HG03108 (cell line): ENCODE measurements around the gene SLC25A4.
A peak's percentile ranks its signal among the peaks of the same experiment; 100 is the strongest.
"Not testable (repeated sequence)": the region's sequence is repeated elsewhere in the genome, so short reads cannot be mapped to it uniquely, and the experiment has no call there.

ENCODE experiments used
- ATAC-seq: cut with Tn5 transposase; IDR thresholded peaks from one replicate; pipeline ENCODE4 v1.9.1; 2021; ENCODE audit warnings: moderate library complexity; ENCODE audit not compliant: unreplicated experiment

SLC25A4 gene

GRCh38 chr4:185142912-185143600 lies at the start of gene SLC25A4:
Gene SLC25A4 (plus strand): TSS chr4:185143266. CDS start chr4:185143373, 107 bp downstream.
- ATAC-seq = peak; percentile 96

DNA sequence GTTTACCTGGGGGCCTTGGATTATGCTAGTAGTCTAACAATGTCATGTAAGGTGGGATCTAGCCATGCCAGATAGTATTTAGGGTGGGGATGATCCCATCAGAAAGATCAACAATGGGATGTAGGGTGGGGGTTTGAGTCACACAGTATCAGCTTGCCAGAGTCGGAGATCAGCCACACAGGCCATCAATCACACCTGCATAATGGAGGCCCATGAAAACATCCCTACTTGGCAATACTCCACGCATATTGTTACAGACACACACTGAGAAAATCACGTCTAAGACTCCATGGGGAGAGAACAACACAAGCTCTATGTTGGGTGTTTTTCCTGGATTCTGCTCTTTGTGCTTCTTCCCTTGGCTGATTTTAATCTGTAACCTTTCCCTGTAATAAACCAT lies 49.5 kb upstream of the SLC25A4 start:
- no peak for ATAC-seq

- no peak for ATAC-seq
These were observed 46.9 kb upstream of the SLC25A4 start for GRCh38 chr4:185096032-185096653.

DNA sequence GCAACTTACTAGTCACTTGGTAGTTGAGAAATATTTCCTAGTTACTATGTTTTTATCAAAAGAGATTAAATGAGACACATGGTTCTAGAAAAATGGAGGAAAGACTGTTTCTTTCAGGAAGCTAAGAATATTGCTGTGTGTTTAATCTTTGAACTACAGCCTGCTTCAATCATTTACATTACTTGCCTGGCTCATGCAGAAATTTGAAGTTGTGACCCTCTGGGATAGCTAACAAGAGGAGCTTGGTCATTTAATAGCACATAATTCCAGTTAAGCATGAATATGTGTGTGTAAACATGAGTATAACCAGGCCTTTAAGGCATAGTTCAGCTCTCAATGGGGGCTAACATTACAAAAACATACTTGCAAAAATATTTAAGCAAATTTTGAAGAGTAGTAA lies 44.6 kb upstream of the SLC25A4 start:
- no peak for ATAC-seq

DNA sequence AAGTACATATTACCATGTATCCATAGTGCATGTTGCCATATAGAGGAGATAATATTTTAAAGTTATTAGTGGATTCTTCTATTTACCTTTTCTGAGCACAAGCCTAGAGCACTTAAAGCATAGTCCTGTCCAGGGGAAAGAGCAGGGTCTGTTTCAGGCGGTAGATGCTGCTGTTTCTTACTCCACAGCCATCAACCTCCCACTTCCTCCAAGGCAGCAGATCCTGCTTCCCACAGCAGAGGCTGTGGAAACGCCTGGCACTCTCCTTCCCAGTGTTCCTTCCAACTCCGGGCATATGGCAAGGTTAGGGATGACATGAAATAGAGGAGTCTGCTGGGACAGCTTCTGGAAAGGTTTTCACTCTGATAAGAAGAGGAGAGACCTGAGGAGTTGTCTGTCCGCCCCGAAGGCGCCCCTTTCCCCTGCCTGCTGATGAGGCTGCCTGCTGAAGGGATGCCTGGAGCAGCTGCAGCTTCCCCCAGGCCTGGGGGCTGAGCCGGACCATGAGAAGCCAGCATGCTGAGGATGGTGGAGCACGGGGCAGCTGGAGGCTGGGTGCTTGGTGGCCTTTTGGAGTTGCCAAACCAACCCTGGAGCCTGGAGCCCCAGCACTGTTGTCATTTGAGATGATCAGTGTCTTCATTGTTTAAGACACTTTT lies 43.9 kb upstream of the SLC25A4 start:
- no peak for ATAC-seq

DNA sequence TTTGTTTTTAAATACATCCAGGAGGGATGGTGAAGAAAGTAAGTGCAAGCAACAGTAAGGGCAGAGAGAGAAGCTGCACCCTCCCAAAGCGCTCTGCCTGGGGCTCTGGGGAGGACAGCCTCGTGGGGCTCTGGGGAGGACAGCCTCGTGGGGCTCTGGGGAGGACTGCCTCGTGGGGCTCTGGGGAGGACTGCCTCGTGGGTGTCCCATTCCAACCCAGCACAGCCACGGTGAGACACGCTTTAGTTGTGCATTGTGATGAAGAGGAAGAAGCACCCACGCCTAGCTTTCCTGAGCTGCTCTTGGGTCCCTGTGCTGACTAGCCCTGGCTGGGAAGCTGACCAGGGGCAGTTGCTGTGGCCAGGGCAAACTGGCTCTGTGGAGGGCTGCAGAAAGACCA lies 43.1 kb upstream of the SLC25A4 start:
- ATAC-seq = no peak

DNA sequence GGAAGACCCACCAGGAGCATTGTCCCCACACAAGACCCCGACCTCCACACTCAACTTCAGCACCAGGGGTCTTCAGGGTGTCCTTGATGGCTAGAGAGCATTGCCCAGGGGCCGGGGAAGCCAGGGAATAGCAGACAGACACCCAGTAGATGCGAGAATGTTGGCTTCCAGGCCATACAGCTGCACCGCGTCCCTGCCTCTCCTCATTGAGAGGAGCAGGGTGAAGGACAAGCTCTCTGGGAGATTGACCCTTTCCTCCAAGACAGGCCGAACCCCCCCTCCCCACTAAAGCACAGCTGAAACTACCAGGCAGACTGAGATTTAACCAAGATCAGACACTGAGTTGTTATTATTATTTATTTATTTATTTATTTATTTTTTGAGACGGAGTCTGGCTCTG lies 42.6 kb upstream of the SLC25A4 start:
- no peak for ATAC-seq

DNA sequence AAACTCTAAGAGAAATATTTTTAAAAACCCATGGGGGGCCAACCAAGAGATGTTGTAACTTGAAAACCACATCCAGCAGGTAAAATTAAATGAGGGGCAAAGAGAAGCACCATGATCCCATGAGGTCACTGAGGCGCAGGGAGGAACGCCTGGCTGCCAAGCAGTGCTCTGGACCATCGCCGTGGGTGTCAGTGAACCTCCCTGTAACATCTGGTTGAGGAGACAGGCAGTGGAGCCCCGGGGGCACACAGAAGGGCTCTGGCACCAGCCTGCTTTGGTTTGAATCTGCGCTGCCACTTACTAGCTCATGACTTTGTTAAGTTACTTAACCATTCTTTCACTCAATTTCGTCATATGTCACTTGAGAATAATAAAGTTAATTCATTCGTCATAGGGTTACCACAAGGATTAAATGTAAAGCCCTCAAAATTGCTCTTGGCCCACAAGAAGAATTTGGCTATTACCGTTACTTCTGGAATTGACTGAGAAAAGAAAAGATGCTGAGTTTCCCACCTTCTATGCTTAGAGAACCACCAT lies 41.6 kb upstream of the SLC25A4 start:
- ATAC-seq = no peak

GRCh38 chr4:185104733-185105132 lies 38.3 kb upstream of the SLC25A4 start:
- ATAC-seq = no peak

DNA sequence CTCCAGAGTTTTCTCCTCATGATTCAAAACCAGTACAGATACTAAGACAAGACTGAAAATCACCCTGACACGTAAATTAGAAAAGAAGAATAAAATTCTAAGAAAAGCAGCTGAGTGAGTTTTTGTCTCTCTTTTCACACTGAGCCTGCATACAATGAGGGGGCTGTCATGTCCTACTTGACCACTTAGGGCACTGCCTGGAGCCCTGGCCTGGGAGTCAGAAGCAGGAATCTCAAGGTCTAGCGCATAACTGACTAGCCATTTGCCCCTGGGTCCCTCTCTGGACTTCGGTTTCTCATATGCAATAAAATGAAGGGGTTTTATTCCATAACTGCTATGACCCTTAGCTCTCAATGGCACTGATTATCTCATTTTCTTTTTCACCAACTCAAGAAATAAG lies 36.7 kb upstream of the SLC25A4 start:
- no peak for ATAC-seq

DNA sequence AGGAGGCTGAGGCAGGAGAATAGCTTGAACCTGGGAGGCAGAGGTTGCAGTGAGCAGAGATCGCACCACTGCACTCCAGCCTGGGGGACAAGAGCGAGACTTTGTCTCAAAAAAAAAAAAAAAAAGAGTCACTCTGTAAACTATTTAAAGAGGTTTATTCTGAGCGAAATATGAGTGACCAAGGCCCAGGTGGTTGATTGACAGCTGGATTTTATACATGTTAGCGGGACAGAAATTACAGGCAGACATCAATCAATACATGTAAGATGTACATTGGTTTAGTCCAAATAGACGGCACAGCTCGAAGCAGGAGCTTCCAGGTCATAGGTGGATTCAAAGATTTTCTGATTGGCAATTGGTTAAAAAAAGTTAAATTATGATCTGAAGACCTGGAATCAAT lies 35.5 kb upstream of the SLC25A4 start:
- not testable (repeated sequence) for ATAC-seq

DNA sequence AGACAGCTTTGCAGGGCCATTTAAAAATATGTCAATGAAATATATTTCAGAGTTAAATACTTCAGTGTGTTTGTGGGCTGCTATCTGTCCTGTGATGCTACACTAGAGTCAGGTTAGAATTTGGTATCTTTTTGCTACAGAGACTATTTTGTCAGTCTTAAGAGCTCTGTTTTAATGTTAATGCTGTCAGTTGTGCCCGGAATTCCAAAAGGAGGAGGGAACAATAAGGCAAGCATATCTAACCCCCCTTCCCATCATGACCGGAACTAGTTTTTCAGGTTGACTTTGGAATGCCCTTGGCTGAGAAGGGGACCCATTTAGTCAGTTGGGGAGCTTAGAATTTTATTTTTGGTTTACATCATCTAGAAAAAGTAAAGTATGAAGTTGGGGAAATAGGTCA lies 34.9 kb upstream of the SLC25A4 start:
- ATAC-seq = no peak

DNA sequence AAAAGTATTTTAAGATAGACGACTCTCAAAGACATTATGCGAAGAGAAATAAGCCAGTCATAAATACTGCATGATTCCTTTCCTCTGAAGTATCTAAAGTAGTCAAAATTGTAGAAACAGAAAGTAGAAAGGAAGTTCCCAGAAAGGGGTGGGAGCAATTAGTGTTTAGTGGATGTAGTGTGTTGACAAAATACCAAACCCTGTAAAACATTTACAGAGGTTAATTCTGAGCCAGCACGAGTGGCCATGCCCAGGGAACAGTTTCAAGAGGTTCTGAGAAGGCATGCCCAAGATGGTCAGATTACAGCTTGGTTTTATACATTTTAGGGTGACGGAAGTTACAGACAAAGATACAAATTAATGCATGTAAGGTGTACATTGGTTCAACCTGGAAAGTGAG lies 34.4 kb upstream of the SLC25A4 start:
- ATAC-seq = no peak

- ATAC-seq = no peak
These were observed 33.3 kb upstream of the SLC25A4 start for GRCh38 chr4:185109736-185110135.

GRCh38 chr4:185110375-185110823 lies 32.7 kb upstream of the SLC25A4 start:
- no peak for ATAC-seq

DNA sequence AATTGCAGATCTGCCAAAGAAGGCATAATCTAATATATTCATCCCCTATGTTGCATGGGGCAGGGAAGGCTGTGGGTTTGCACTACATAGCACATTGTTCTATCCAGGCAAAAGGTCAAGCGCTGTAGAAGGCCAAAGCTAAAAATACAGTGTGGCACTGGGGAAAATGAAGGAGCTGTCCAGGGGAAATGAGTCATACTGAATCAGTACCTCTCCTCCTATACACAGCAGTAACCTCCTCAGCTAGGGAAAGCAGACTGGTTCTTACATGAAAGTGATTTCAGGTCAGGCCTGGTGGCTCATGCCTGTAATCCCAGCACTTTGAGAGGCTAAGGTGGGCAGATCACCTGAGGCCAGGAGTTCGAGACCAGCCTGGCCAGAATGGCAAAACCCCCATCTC lies 31.0 kb upstream of the SLC25A4 start:
- no peak for ATAC-seq

DNA sequence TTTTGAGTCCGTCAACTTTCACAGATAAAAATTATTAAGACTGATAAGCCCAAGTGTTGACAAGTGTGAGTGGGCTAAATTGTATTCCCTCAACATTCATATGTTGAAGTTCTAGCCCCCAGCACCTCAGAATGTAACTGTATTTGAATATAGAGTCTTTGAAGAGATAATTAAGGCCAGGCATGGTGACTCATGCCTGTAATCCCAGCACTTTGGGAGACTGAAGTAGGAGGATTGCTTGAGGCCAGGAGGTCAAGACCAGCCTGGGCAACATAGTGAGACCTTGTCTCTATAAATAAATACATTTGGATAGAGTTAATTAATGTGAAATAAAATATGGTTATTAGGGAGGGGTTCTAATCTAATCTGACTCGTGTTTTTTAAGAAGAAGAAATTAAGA lies 29.7 kb upstream of the SLC25A4 start:
- no peak for ATAC-seq

DNA sequence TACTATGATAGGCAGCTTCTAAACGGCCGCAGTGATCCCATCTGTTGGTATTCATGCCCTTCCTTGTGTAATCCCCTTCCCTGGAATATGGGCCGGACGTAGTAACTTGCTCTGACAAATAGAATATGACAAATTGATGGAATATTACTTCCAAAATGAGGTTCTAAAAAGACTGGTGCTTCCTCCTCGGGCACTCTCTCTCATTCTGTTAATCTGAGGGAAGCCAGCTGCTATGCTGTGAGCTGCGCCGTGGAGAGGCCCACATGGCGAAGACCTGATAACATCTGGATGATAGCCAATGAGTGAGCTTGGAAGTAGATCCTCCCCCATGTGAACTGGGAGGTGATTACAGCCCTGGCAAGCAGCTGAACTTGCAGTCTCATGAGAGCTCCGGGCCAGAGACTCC lies 27.2 kb upstream of the SLC25A4 start:
- no peak for ATAC-seq

DNA sequence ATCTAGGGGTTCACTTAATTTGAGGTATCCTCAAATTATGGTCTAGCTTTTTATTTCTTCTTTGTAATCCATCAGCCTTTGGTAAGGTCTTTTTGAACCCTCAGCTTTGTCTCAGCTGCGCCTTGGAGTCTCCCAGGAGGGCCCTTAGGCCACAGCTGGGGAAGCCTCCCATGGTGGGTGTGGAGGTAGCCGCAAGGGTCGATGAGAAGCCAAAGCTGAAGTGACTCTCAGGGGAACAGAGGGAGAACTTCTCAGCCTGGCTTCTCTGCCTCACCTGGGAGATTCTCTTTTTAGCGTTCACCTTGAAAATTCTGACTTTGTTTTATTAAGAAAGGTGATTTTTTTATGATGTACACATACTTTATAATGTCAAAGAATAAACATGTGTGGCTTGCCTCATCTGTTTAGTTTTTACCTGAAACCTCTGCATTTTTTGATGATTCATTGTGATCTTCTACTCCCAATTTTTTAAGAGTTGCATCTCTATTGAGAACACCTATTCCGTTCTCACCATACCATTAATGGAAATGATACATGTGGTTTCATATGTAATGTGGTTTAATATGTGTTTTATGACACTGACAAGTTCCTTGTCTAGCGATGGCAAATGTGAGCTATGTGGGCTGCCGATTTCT lies 25.6 kb upstream of the SLC25A4 start:
- no peak for ATAC-seq

DNA sequence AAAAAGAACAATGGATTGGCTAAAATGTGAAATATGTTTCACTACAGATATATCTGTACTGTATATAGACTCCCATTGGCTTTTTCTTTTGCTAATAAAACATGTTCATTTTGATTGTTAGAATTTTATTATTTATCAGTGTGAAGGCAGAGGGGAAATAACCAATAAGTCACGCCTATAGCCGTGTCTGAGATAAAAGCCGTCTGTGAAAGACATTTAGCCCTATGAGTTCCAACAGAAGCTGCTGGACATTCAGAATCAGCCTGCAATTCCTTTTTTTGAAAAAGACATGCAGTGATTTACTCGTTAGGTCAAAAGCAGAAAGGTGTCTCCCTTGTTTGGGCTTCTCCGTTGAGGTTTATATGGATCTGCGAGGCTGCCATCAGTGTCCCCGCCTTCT lies 24.2 kb upstream of the SLC25A4 start:
- no peak for ATAC-seq

DNA sequence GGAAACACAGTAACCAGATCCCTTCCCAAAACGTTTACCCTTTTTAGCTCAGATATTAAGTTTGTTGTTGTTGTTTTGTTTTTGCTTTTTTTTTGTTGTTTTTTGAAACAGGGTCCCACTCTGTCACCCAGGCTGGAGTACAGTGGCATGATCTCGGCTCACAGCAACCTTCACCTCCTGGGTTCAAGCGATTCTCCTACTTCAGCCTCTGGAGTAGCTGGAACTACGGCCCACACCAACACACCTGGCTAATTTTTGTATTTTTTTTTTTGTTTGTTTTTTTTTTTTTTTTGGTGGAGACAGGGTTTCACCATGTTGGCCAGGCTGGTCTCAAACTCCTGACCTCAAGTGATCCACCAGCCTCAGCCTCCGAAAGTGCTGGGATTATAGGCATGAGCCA lies 23.6 kb upstream of the SLC25A4 start:
- not testable (repeated sequence) for ATAC-seq
